GM18870 (cell line): ENCODE measurements around the gene CCDC3.
"Not testable (repeated sequence)": the region's sequence is repeated elsewhere in the genome, so short reads cannot be mapped to it uniquely, and the experiment has no call there.

ENCODE experiments used
- ATAC-seq: cut with Tn5 transposase; IDR thresholded peaks from one replicate; pipeline ENCODE4 v1.9.1; 2021; ENCODE audit warnings: moderate library complexity; ENCODE audit not compliant: unreplicated experiment

Gene CCDC3

GRCh38 chr10:13001041-13001886 lies at the start of gene CCDC3:
Gene CCDC3 (minus strand): TSS chr10:13001713. CDS start chr10:13001570, 143 bp downstream.
- ATAC-seq = no peak

- no peak for ATAC-seq
Measured at GRCh38 chr10:13051126-13051694, 49.7 kb upstream of the CCDC3 start.

DNA sequence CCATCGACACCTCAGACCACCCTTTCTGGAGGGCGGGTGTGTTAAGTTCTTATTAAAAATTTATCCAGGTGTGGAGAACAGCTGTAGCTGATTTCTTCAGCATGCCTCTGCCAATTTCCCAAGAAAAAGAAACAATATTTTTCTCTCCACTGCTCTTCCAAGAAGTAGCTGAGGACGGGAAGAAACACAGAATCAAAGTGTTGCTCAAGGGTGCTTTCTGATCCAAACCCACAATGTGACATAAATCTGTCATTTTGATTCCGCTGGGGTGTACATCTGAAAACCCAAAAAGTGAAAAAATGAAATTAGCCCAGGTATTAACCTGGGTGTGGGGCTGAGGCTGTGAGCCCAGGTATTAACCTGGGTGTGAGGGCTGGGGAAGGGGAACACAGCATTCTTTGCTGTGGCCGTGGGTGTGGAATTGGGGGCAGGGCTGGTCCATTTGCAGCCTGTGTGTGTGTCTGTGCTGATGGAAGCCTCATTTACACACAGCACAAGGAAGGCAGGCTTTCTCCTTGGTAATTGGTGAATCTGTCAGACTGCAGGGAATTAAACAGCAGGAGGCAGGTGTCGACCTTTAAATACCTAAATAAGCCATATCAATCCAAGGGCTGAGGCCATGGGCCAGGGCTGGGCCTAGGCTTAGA lies 48.4 kb upstream of the CCDC3 start:
- ATAC-seq = no peak

- no peak for ATAC-seq
Measured at GRCh38 chr10:13048762-13049161, 47.2 kb upstream of the CCDC3 start.

DNA sequence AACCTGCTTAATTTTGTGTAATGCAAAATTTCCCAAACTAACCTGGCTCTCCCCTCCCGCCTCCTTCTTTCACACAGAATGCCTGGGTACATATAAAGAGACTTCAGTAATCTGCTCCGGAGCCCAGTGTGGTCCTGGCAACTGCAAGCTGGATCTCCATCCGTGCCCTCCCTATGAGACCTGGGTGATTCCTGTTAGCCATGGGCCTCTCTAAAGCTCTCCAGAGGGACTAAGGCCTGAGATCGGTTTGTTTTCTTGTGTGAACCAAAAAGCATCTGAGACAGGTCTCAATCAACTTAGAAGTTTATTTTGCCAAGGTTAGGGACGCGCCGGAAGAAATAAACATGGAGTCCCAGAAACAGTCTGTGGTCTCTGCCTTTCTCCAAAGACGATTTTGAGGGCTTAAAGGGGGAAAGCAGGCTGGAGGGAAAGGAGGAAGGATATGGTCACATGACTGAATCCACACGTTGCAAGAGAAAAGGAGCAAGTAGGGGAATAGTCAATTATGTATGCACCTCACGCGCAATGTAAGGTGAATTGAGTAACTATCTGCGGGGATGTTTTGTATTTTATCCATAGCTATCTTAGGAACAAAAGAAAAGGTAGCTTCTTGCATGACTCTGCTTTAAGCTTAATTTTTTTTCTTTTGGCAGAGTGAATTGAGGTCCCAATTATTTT lies 46.2 kb upstream of the CCDC3 start:
- ATAC-seq = no peak

- ATAC-seq = no peak
Measured at GRCh38 chr10:13046851-13047528, 45.5 kb upstream of the CCDC3 start.

DNA sequence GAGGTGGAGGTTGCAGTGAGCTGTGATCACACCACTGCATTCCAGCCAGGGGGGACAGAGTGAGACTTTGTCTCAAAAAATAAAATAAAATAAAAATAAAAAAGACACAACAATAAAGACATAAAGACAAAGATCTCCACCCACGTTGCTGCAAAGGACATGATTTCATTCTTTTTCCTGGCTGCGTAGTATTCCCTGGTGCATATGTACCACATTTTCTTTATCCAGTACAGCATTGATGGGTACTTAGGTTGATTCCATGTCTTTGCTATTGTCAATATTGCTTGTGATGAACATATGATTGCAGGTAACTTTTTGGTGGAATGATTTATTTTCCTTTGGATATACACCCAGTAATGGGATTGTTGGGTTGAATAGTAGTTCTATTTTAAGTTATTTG lies 42.0 kb upstream of the CCDC3 start:
- ATAC-seq = no peak

- no peak for ATAC-seq
Measured at GRCh38 chr10:13039761-13040160, 38.2 kb upstream of the CCDC3 start.

DNA sequence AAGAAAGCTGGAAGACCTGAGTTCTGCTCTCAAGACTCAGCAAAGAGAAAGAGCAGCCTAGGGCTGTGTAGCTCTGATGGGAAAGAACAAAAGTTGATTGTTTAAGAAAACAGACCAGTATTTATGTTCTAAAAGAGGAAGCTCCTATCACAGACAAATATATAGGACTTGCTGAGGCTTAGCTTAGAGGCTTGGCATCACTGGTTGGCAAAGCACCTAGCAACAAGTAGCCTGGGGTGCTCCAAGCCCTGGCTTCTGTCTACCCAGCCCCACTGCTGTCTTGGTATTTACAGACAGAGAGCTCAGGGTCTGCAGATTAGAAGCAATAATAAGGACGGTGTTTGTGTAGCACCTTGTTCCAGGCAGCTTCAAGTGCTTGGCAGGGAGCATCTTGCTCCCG lies 36.9 kb upstream of the CCDC3 start:
- no peak for ATAC-seq

- no peak for ATAC-seq
Measured at GRCh38 chr10:13037832-13038231, 36.3 kb upstream of the CCDC3 start.

DNA sequence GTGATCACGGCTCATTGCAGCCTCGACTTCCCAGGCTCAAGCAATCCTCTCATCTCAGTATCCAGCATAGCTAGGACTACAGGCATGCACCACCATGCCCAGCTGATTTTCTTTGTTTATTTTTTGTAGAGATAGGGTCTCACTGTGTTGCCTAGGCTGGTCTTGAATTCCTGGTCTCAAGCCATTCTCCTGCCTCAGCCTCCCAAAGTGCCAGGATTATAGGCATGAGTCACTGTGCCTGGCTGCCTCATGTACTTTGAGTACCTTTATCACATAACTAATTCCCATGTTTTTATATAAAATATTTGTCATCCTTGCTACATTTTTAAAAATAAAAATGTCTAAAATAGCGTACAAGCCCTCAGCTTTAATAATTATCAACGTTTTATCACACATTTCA lies 35.3 kb upstream of the CCDC3 start:
- no peak for ATAC-seq

GRCh38 chr10:13035731-13036130 lies 34.2 kb upstream of the CCDC3 start:
- ATAC-seq = not testable (repeated sequence)

GRCh38 chr10:13026873-13027272 lies 25.4 kb upstream of the CCDC3 start:
- no peak for ATAC-seq

DNA sequence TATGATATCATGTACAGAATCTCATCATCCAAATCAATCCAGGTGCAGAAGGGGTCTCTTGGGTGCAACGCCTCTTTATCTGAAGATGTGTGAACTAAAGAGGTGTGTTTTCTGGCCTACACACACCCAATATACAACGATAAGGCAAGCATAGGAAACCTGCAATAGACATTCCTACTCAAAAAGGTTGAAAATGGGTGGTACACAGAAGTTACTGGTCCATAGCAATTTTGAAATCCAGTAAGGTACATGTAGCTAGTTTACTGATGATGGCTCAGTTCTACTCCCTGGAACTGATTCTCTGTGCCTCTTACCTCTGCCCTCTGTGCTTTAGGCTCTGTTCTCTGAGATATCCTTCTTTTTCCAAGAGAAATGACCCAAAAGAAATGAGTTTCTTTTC lies 22.2 kb upstream of the CCDC3 start:
- ATAC-seq = no peak

- no peak for ATAC-seq
Measured at GRCh38 chr10:13019280-13019679, 17.8 kb upstream of the CCDC3 start.

DNA sequence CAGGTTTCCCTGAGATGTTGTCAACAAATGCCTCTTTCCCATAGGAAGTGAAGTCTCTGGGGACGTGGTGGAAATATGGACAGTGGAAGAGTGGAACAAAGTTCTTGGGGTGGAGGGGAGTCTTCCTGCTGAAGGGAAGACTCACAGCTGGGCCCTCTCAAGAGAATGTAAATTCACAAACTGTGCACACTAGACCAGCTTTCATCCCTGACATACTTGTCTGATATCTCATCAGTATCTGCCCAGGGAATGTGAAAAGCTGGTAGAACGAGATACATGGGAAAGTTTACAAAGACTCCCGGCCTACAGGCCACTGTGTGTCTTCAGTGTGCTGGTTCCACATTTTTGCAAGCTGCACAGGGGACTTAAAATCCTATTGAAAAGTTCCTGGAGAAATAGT lies 16.7 kb upstream of the CCDC3 start:
- no peak for ATAC-seq

GRCh38 chr10:13016886-13017285 lies 15.4 kb upstream of the CCDC3 start:
- ATAC-seq = no peak

DNA sequence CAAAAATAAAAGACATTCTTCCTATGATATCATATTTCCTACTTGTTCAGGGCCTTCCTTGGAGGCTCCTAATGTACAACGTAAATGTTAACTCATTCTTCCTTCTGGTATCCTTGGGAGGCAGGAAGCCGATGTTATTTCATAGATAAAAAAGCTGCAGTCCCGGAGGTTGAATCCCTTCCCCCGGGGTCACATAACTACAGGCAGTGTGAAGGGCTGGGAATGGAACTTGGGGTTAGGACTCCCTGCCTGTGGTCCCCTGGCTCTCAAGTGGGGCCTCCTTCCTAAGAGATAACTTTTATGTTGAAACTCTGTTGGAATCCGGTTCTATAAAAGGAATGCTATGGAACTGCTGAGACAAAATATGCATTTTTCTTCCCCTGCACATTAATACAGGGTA lies 14.9 kb upstream of the CCDC3 start:
- ATAC-seq = no peak

GRCh38 chr10:13006037-13006436 lies 4.5 kb upstream of the CCDC3 start:
- ATAC-seq = no peak

- ATAC-seq = no peak
Measured at GRCh38 chr10:13003759-13004158, 2.2 kb upstream of the CCDC3 start.

- no peak for ATAC-seq
Measured at GRCh38 chr10:13003004-13003403, 1.5 kb upstream of the CCDC3 start.
